ENCODE results near the gene MYH8.

DNA sequence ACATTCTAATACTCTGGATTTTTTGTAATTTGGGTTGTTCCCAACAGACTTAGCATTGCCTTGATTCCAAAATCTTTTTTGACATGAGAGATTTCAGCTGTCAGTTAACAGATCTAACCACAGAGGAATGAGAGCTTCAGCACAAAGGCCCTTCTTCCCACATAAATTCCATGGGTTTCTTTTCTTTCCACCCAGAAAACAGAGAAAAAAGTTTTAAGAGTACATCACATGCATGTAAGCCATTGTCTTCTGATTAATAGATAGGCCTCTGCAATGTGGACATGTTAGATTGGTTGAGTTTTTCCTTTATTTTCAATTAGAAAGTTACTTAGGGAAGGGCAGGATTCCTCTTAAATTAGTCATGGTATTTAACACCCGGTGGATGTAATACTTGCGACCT lies 939 bp downstream of the MYH8 start:
- TF ChIP-seq, protein P1, sequence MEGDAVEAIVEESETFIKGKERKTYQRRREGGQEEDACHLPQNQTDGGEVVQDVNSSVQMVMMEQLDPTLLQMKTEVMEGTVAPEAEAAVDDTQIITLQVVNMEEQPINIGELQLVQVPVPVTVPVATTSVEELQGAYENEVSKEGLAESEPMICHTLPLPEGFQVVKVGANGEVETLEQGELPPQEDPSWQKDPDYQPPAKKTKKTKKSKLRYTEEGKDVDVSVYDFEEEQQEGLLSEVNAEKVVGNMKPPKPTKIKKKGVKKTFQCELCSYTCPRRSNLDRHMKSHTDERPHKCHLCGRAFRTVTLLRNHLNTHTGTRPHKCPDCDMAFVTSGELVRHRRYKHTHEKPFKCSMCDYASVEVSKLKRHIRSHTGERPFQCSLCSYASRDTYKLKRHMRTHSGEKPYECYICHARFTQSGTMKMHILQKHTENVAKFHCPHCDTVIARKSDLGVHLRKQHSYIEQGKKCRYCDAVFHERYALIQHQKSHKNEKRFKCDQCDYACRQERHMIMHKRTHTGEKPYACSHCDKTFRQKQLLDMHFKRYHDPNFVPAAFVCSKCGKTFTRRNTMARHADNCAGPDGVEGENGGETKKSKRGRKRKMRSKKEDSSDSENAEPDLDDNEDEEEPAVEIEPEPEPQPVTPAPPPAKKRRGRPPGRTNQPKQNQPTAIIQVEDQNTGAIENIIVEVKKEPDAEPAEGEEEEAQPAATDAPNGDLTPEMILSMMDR (IDR thresholded peaks at IDR 0.05; ENCODE audit: borderline replicate concordance, extremely low read depth, low read length, poor library complexity, severe bottlenecking), result no peak
- TF ChIP-seq EZH2 (IDR thresholded peaks at IDR 0.05; ENCODE audit: borderline replicate concordance, low read depth, low read length, severe bottlenecking), result no peak
